Neuronal stem cell (in vitro differentiated cells): ENCODE results near the gene B3GNT9.

Experiments used
- DNase-seq: peaks from one replicate; pipeline ENCODE4 v3.0.0-alpha.2; 2013; ENCODE audit warnings: low spot score
- H2AFZ ChIP-seq: one replicate; pipeline ENCODE4 v1.6.1; 2013; ENCODE audit warnings: mild to moderate bottlenecking, low read length, inconsistent platforms
- H2AK5ac ChIP-seq: 2 replicates; pipeline ENCODE4 v1.6.1; 2013; ENCODE audit warnings: low read depth, mild to moderate bottlenecking, inconsistent platforms, low read length, moderate library complexity, mixed read lengths
- H2BK120ac ChIP-seq: 2 replicates; pipeline ENCODE4 v1.6.1; 2013; ENCODE audit warnings: low read depth, mild to moderate bottlenecking, inconsistent platforms, low read length, moderate library complexity, mixed read lengths
- H2BK12ac ChIP-seq: one replicate; pipeline ENCODE4 v1.6.1; 2013; ENCODE audit warnings: low read length, inconsistent platforms
- H2BK15ac ChIP-seq: 2 replicates; pipeline ENCODE4 v1.6.1; 2013; ENCODE audit warnings: mild to moderate bottlenecking, low read length, inconsistent platforms, mixed read lengths
- H2BK5ac ChIP-seq: one replicate; pipeline ENCODE4 v1.6.1; 2013; ENCODE audit warnings: inconsistent platforms, mild to moderate bottlenecking, low read length, moderate library complexity
- H3K14ac ChIP-seq: one replicate; pipeline ENCODE4 v1.6.1; 2013; ENCODE audit warnings: low read length, inconsistent platforms
- H3K18ac ChIP-seq: 2 replicates; pipeline ENCODE4 v1.6.1; 2013; ENCODE audit warnings: low read length, inconsistent platforms
- H3K23ac ChIP-seq: 2 replicates; pipeline ENCODE4 v1.6.1; 2013; ENCODE audit warnings: low read depth, mild to moderate bottlenecking, mixed read lengths, low read length, inconsistent platforms; ENCODE audit not compliant: poor library complexity
- H3K27ac ChIP-seq: replicated peaks from 3 replicates; pipeline ENCODE4 v1.5.1; 2013; ENCODE audit warnings: low read length, inconsistent platforms
- H3K27me3 ChIP-seq, 3 experiments: 2 replicates each; pipeline ENCODE4 v1.6.1; 2013; ENCODE audit warnings: low read length in 3 of 3, mild to moderate bottlenecking in 2 of 3, inconsistent platforms in 1 of 3, low read depth in 1 of 3, mixed read lengths in 1 of 3, moderate library complexity in 1 of 3; ENCODE audit not compliant: control insufficient read depth in 3 of 3, insufficient read depth in 3 of 3
- H3K36me3 ChIP-seq, 2 donors: replicated peaks in 1 of 2; 2 replicates each; pipeline ENCODE4 v1.6.1; 2013; ENCODE audit warnings: low read length in 2 of 2; ENCODE audit not compliant: control insufficient read depth in 2 of 2, insufficient read depth in 2 of 2
- H3K4ac ChIP-seq: 2 replicates; pipeline ENCODE4 v1.6.1; 2013; ENCODE audit warnings: inconsistent platforms, mild to moderate bottlenecking, low read length, moderate library complexity
- H3K4me1 ChIP-seq, 2 donors: 1 replicate in 1 of 2; 2 replicates in 1 of 2; pipeline ENCODE4 v1.6.1; 2013; ENCODE audit warnings: low read length in 2 of 2, low read depth in 1 of 2; ENCODE audit not compliant: control insufficient read depth in 2 of 2, insufficient read depth in 1 of 2
- H3K4me2 ChIP-seq: one replicate; pipeline ENCODE4 v1.6.1; 2013; ENCODE audit warnings: mild to moderate bottlenecking, low read length, inconsistent platforms; ENCODE audit not compliant: insufficient read depth, poor library complexity, severe bottlenecking
- H3K4me3 ChIP-seq, 2 donors: 2 replicates each; pipeline ENCODE4 v1.5.1; 2013; ENCODE audit warnings: low read length in 2 of 2, mild to moderate bottlenecking in 2 of 2, inconsistent platforms in 1 of 2, moderate library complexity in 1 of 2
- H3K79me1 ChIP-seq: one replicate; pipeline ENCODE4 v1.6.1; 2013; ENCODE audit warnings: low read depth, mild to moderate bottlenecking, inconsistent platforms, low read length, moderate library complexity
- H3K9ac ChIP-seq: one replicate; pipeline ENCODE4 v1.6.1; 2013; ENCODE audit warnings: mild to moderate bottlenecking, low read depth, low read length, inconsistent platforms; ENCODE audit not compliant: poor library complexity
- H3K9me3 ChIP-seq, 2 donors: replicated peaks in 1 of 2; 2 replicates each; pipeline versions ENCODE3 to v1.6.1; 2013; ENCODE audit warnings: low read length in 2 of 2, mild to moderate bottlenecking in 2 of 2, inconsistent platforms in 1 of 2, low read depth in 1 of 2, mixed read lengths in 1 of 2, moderate library complexity in 1 of 2; ENCODE audit not compliant: control insufficient read depth in 2 of 2, insufficient read depth in 1 of 2
- H4K8ac ChIP-seq: one replicate; pipeline ENCODE4 v1.6.1; 2013; ENCODE audit warnings: low read depth, mild to moderate bottlenecking, inconsistent platforms, low read length, moderate library complexity
- H4K91ac ChIP-seq: one replicate; pipeline ENCODE4 v1.6.1; 2013; ENCODE audit warnings: low read length, low read depth, mild to moderate bottlenecking, inconsistent platforms; ENCODE audit not compliant: poor library complexity
- WGBS, 2 donors: extraction: QIAGEN DNeasy Blood & Tissue Kit; methylation state at CpG; one replicate each; pipeline ENCODE4 v1.1.7; 2013; ENCODE audit warnings: missing lambda C conversion rate in 2 of 2, mixed read lengths in 1 of 2; ENCODE audit not compliant: insufficient read length in 2 of 2, insufficient replicate concordance in 1 of 2; ENCODE audit errors: extremely low coverage in 2 of 2; 5-methylcytosine and 5-hydroxymethylcytosine counted together

Gene B3GNT9

GRCh38 chr16:67145746-67146145 is 5.1 kb downstream of the B3GNT9 start:
- Histone ChIP-seq H2BK15ac (no peak overlapping the region), H3K23ac (no peak overlapping the region), H3K36me3 (peaks cover 49 to 79% of the 10 kb centered on the region in 2 donors), H3K4ac (no peak overlapping the region), H3K14ac (no peak overlapping the region), H2AFZ (no peak overlapping the region), H3K27ac (no peak overlapping the region), H2BK120ac (no peak overlapping the region), H3K4me3 (no peak overlapping the region), H2BK5ac (no peak overlapping the region), H3K27me3 (peaks cover 0 to 18% (median 4%) of the 10 kb centered on the region in 3 experiments), H3K9me3 (peaks cover 0 to 7% of the 10 kb centered on the region in 2 donors), H3K18ac (no peak overlapping the region), H4K91ac (no peak overlapping the region), H3K79me1 (no peaks in the 10 kb centered on the region), H2BK12ac (no peak overlapping the region), H4K8ac (no peak overlapping the region), H2AK5ac (no peak overlapping the region), H3K4me1 (no peaks in the 10 kb centered on the region), H3K9ac (no peak overlapping the region), H3K4me2 (no peak overlapping the region)
- no CpG with 5 or more reads among the region's 2 CpGs for WGBS, 2 donors
- no peak for DNase-seq

GRCh38 chr16:67144943-67145342 is 5.9 kb downstream of the B3GNT9 start:
- no peak overlapping the region for H3K4ac ChIP-seq
- no peak overlapping the region for H3K27ac ChIP-seq
- peaks cover 0 to 10% (median 2%) of the 10 kb centered on the region in 3 experiments for H3K27me3 ChIP-seq
- H3K4me1 ChIP-seq: no peaks in the 10 kb centered on the region
- no peak overlapping the region for H3K14ac ChIP-seq
- H2AK5ac ChIP-seq: no peak overlapping the region
- H3K79me1 ChIP-seq: no peaks in the 10 kb centered on the region
- no peak overlapping the region for H3K23ac ChIP-seq
- H3K4me3 ChIP-seq: no peak overlapping the region
- WGBS, 2 donors: no CpG with 5 or more reads among the region's 2 CpGs
- H4K91ac ChIP-seq: no peak overlapping the region
- H2BK12ac ChIP-seq: no peak overlapping the region
- DNase-seq: no peak
- H2BK120ac ChIP-seq: no peak overlapping the region
- H3K9ac ChIP-seq: no peak overlapping the region
- peaks cover 0 to 7% of the 10 kb centered on the region in 2 donors for H3K9me3 ChIP-seq
- no peak overlapping the region for H3K18ac ChIP-seq
- no peak overlapping the region for H4K8ac ChIP-seq
- H2AFZ ChIP-seq: no peak overlapping the region
- no peak overlapping the region for H3K4me2 ChIP-seq
- H2BK15ac ChIP-seq: no peak overlapping the region
- no peak overlapping the region for H2BK5ac ChIP-seq
- peaks cover 53 to 87% of the 10 kb centered on the region in 2 donors for H3K36me3 ChIP-seq

- peak overlapping the region; percentile 6 for H3K9ac ChIP-seq
- peak overlapping the region; percentile 56 for H3K23ac ChIP-seq
- H3K4ac ChIP-seq: no peak overlapping the region
- no peaks in the 10 kb centered on the region for H3K27me3 ChIP-seq
- H3K79me1 ChIP-seq: no peaks in the 10 kb centered on the region
- H2BK15ac ChIP-seq: no peak overlapping the region
- no CpG with 5 or more reads among the region's 9 CpGs for WGBS, 2 donors
- no peak for DNase-seq
- H4K91ac ChIP-seq: no peak overlapping the region
- H3K4me1 ChIP-seq: no peaks in the 10 kb centered on the region
- H2AK5ac ChIP-seq: no peak overlapping the region
- no peak overlapping the region for H2AFZ ChIP-seq
- H2BK5ac ChIP-seq: no peak overlapping the region
- H3K4me3 ChIP-seq: no peak overlapping the region
- H3K4me2 ChIP-seq: no peak overlapping the region
- no peak overlapping the region for H3K27ac ChIP-seq
- no peak overlapping the region for H2BK120ac ChIP-seq
- no peak overlapping the region for H4K8ac ChIP-seq
- no peaks in the 10 kb centered on the region for H3K9me3 ChIP-seq
- peaks cover 55 to 98% of the 10 kb centered on the region in 2 donors for H3K36me3 ChIP-seq
- no peak overlapping the region for H3K14ac ChIP-seq
- no peak overlapping the region for H3K18ac ChIP-seq
- H2BK12ac ChIP-seq: peak overlapping the region; percentile 25
Measured at GRCh38 chr16:67142342-67142741, 8.5 kb downstream of the B3GNT9 start.

GRCh38 chr16:67141391-67141790 is 9.4 kb downstream of the B3GNT9 start:
- Histone ChIP-seq H3K23ac (no peak overlapping the region), H4K8ac (no peak overlapping the region), H2BK15ac (no peak overlapping the region), H2AK5ac (no peak overlapping the region), H3K9ac (no peak overlapping the region), H2BK120ac (no peak overlapping the region), H3K14ac (no peak overlapping the region), H3K9me3 (no peaks in the 10 kb centered on the region), H2BK5ac (no peak overlapping the region), H3K4me1 (no peaks in the 10 kb centered on the region), H3K18ac (no peak overlapping the region), H2BK12ac (no peak overlapping the region), H3K4ac (no peak overlapping the region), H2AFZ (no peak overlapping the region), H3K79me1 (no peaks in the 10 kb centered on the region), H4K91ac (no peak overlapping the region), H3K27me3 (no peaks in the 10 kb centered on the region), H3K4me3 (no peak overlapping the region), H3K36me3 (peaks cover 47 to 92% of the 10 kb centered on the region in 2 donors), H3K27ac (no peak overlapping the region), H3K4me2 (no peak overlapping the region)
- DNase-seq: no peak
- WGBS, 2 donors: no CpG with 5 or more reads among the region's 13 CpGs
